Esophagus squamous epithelium (tissue), 4 donors: ENCODE measurements around the gene CAPN11.

ENCODE experiments used
- POLR2A ChIP-seq, 4 donors: fragments of 450-650 bp; IDR thresholded peaks; one replicate each; pipeline ENCODE4 v1.6.1; 2017; ENCODE audit warnings: antibody characterized with exemption in 4 of 4, mild to moderate bottlenecking in 4 of 4, moderate library complexity in 3 of 4
- TF ChIP-seq, protein P1 (sequence below), 6 experiments: fragments of 450-650 bp in 4 of 6; fragments of 200-600 bp in 2 of 6; sonication (generic) in 2 of 6; IDR thresholded peaks; one replicate each; pipeline ENCODE4 v1.5.1; 2016 to 2019; ENCODE audit warnings: antibody characterized with exemption in 6 of 6, mild to moderate bottlenecking in 4 of 6, moderate library complexity in 4 of 6

- TF ChIP-seq, protein P1, sequence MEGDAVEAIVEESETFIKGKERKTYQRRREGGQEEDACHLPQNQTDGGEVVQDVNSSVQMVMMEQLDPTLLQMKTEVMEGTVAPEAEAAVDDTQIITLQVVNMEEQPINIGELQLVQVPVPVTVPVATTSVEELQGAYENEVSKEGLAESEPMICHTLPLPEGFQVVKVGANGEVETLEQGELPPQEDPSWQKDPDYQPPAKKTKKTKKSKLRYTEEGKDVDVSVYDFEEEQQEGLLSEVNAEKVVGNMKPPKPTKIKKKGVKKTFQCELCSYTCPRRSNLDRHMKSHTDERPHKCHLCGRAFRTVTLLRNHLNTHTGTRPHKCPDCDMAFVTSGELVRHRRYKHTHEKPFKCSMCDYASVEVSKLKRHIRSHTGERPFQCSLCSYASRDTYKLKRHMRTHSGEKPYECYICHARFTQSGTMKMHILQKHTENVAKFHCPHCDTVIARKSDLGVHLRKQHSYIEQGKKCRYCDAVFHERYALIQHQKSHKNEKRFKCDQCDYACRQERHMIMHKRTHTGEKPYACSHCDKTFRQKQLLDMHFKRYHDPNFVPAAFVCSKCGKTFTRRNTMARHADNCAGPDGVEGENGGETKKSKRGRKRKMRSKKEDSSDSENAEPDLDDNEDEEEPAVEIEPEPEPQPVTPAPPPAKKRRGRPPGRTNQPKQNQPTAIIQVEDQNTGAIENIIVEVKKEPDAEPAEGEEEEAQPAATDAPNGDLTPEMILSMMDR (IDR thresholded peaks at IDR 0.05), result no peak
- TF ChIP-seq POLR2A (IDR thresholded peaks at IDR 0.05), result no peak
Measured at GRCh38 chr6:44142835-44143234, 15.8 kb upstream of the CAPN11 start.
